PC-9 (cell line): ENCODE data around the gene IFNG-AS1.

Experiments
- EZH2 ChIP-seq: fragments of 200-600 bp; sonication (generic); IDR thresholded peaks from 2 replicates; pipeline ENCODE4 v1.8.0; 2017; ENCODE audit warnings: antibody characterized with exemption, low read depth
- TF ChIP-seq, protein P1 (sequence below): fragments of 200-600 bp; sonication (generic); conservative IDR thresholded peaks from 2 replicates; pipeline ENCODE4 v1.6.1; 2017; ENCODE audit warnings: mixed run types, antibody characterized with exemption, mild to moderate bottlenecking, moderate library complexity

- TF ChIP-seq, protein P1, sequence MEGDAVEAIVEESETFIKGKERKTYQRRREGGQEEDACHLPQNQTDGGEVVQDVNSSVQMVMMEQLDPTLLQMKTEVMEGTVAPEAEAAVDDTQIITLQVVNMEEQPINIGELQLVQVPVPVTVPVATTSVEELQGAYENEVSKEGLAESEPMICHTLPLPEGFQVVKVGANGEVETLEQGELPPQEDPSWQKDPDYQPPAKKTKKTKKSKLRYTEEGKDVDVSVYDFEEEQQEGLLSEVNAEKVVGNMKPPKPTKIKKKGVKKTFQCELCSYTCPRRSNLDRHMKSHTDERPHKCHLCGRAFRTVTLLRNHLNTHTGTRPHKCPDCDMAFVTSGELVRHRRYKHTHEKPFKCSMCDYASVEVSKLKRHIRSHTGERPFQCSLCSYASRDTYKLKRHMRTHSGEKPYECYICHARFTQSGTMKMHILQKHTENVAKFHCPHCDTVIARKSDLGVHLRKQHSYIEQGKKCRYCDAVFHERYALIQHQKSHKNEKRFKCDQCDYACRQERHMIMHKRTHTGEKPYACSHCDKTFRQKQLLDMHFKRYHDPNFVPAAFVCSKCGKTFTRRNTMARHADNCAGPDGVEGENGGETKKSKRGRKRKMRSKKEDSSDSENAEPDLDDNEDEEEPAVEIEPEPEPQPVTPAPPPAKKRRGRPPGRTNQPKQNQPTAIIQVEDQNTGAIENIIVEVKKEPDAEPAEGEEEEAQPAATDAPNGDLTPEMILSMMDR = no peak
- no peak for TF ChIP-seq EZH2
Observed at GRCh38 chr12:68003777-68004176, 14.5 kb downstream of the IFNG-AS1 start.
